Suprapubic skin (tissue), 4 donors: ENCODE data around the gene DNAJB1. TPM values are rescaled to one million over a fixed set of nuclear protein-coding genes. Genes with fewer than 3 reads are reported as not detected.
A peak's percentile ranks its signal among the peaks of the same experiment; 100 is the strongest.
"Not testable (repeated sequence)": the region's sequence is repeated elsewhere in the genome, so short reads cannot be mapped to it uniquely, and the experiment has no call there.

ENCODE experiments used
- DNase-seq, 2 donors: peaks; one replicate each; pipeline ENCODE4 v3.0.0-alpha.2; 2019; ENCODE audit warnings: low spot score in 2 of 2
- H3K27ac ChIP-seq: fragments of 200-600 bp; sonication (generic); one replicate; pipeline ENCODE4 v1.5.1; 2019
- H3K27me3 ChIP-seq: fragments of 200-600 bp; sonication (generic); one replicate; pipeline ENCODE4 v1.5.1; 2019
- H3K36me3 ChIP-seq: fragments of 200-600 bp; sonication (generic); one replicate; pipeline ENCODE4 v1.5.1; 2019
- H3K4me1 ChIP-seq: fragments of 200-600 bp; sonication (generic); one replicate; pipeline ENCODE4 v1.5.1; 2019
- H3K4me3 ChIP-seq: fragments of 200-600 bp; sonication (generic); one replicate; pipeline ENCODE4 v1.5.1; 2019; ENCODE audit warnings: mild to moderate bottlenecking
- H3K9me3 ChIP-seq: fragments of 200-600 bp; sonication (generic); one replicate; pipeline ENCODE4 v1.5.1; 2019
- CTCF ChIP-seq, 2 donors: fragments of 200-600 bp in 1 of 2; fragments of 450-650 bp in 1 of 2; sonication (generic) in 1 of 2; IDR thresholded peaks; one replicate each; pipeline ENCODE4 v1.5.1; 2016 to 2019; ENCODE audit warnings: antibody characterized with exemption in 2 of 2, mild to moderate bottlenecking in 1 of 2, moderate library complexity in 1 of 2
- EP300 ChIP-seq: sonication (generic); formaldehyde crosslinking; IDR thresholded peaks from one replicate; pipeline ENCODE4 v1.6.1; 2017; ENCODE audit warnings: antibody characterized with exemption
- POLR2A ChIP-seq, 2 donors: fragments of 450-650 bp; IDR thresholded peaks; one replicate each; pipeline ENCODE4 v1.6.1; 2017; ENCODE audit warnings: antibody characterized with exemption in 2 of 2, mild to moderate bottlenecking in 2 of 2, moderate library complexity in 2 of 2
- POLR2AphosphoS5 ChIP-seq, 3 donors: sonication (generic); formaldehyde crosslinking; IDR thresholded peaks; one replicate each; pipeline ENCODE4 v1.6.1; 2017; ENCODE audit warnings: antibody characterized with exemption in 3 of 3
- whole genome bisulfite sequencing: methylation state at CpG from one replicate; pipeline ENCODE4 v1.1.5; 2018; 5-methylcytosine and 5-hydroxymethylcytosine counted together
- total RNA-seq, 4 donors: library from RNA; depleted of rRNA; stranded (reverse); fragments of >200 nt; gene quantifications; one replicate each; pipeline ENCODE4 v1.1.0, GENCODE V29; 2016

DNAJB1 gene
- total RNA-seq, 4 donors from 2014 or later = 54.5 to 197 (median 145) TPM

GRCh38 chr19:14554382-14554812, 36.2 kb upstream of the DNAJB1 start:
- 42% methylated on average over 5 of the region's 6 CpGs for WGBS
- Histone ChIP-seq H3K4me3 (peak overlapping the region; percentile 11), H3K36me3 (peaks cover 5% of the 10 kb centered on the region), H3K27ac (peak overlapping the region; percentile 86), H3K9me3 (no peaks in the 10 kb centered on the region), H3K27me3 (no peaks in the 10 kb centered on the region), H3K4me1 (peaks cover 94% of the 10 kb centered on the region)
- TF ChIP-seq POLR2AphosphoS5 (IDR thresholded peaks at IDR 0.05) (peak in 1 of 3 donors; percentile 7), EP300 (no peak)
- no peak for DNase-seq

- peak overlapping the region; percentile 86 for H3K27ac ChIP-seq
- no peak for DNase-seq
These were observed 35.7 kb upstream of the DNAJB1 start for GRCh38 chr19:14553939-14554243.

GRCh38 chr19:14553042-14553938, 35.1 kb upstream of the DNAJB1 start:
- TF ChIP-seq CTCF (IDR thresholded peaks at IDR 0.05) = no peak
- Histone ChIP-seq H3K4me1 (peaks cover 85% of the 10 kb centered on the region), H3K9me3 (no peaks in the 10 kb centered on the region), H3K36me3 (peaks cover 11% of the 10 kb centered on the region), H3K27ac (peak overlapping the region; percentile 86), H3K27me3 (no peaks in the 10 kb centered on the region), H3K4me3 (peak overlapping the region; percentile 11)
- 78% methylated on average over 26 of the region's 35 CpGs for WGBS
- DNase-seq = no peak

More at GRCh38 chr19:14553939-14554243, 35.7 kb upstream of the DNAJB1 start:
- TF ChIP-seq CTCF (IDR thresholded peaks at IDR 0.05) (no peak), EP300 (no peak), POLR2A (IDR thresholded peaks at IDR 0.05) (no peak), POLR2AphosphoS5 (IDR thresholded peaks at IDR 0.05) (no peak)
- Histone ChIP-seq H3K4me1 (peaks cover 91% of the 10 kb centered on the region), H3K27me3 (no peaks in the 10 kb centered on the region), H3K4me3 (peak overlapping the region; percentile 11), H3K9me3 (no peaks in the 10 kb centered on the region), H3K36me3 (peaks cover 7% of the 10 kb centered on the region)
- no CpG with 5 or more reads among the region's 9 CpGs for WGBS

- not testable (repeated sequence) for H3K27me3 ChIP-seq, H3K4me3 ChIP-seq, H3K9me3 ChIP-seq, DNase-seq
- H3K27ac ChIP-seq = peak overlapping the region; percentile 86
- H3K36me3 ChIP-seq = peaks cover 13% of the 10 kb centered on the region
- WGBS = 75% methylated on average over 8 of the region's 8 CpGs
- H3K4me1 ChIP-seq = peaks cover 86% of the 10 kb centered on the region
These were observed 33.8 kb upstream of the DNAJB1 start for GRCh38 chr19:14552006-14552360.

GRCh38 chr19:14551134-14552005, 33.2 kb upstream of the DNAJB1 start:
- Histone ChIP-seq H3K36me3 (peaks cover 13% of the 10 kb centered on the region), H3K4me1 (peaks cover 84% of the 10 kb centered on the region), H3K27ac (peak overlapping the region; percentile 86)
- DNase-seq = peak in 1 of 2 donors; percentile 69
- TF ChIP-seq CTCF (IDR thresholded peaks at IDR 0.05) = peak in 1 of 2 donors; percentile 42
- WGBS = 39% methylated on average over 12 of the region's 12 CpGs
- not testable (repeated sequence) for H3K4me3 ChIP-seq, H3K9me3 ChIP-seq, H3K27me3 ChIP-seq

- Histone ChIP-seq H3K9me3 (no peaks in the 10 kb centered on the region), H3K4me1 (peaks cover 84% of the 10 kb centered on the region), H3K27ac (peak overlapping the region; percentile 86), H3K36me3 (peaks cover 13% of the 10 kb centered on the region), H3K4me3 (no peak overlapping the region), H3K27me3 (no peaks in the 10 kb centered on the region)
- peak in 1 of 2 donors; percentile 81 for DNase-seq
- WGBS = 33% methylated on average over 14 of the region's 15 CpGs
- no peak for TF ChIP-seq POLR2AphosphoS5 (IDR thresholded peaks at IDR 0.05)
- TF ChIP-seq POLR2A (IDR thresholded peaks at IDR 0.05) = no peak
- no peak for TF ChIP-seq EP300
- TF ChIP-seq CTCF (IDR thresholded peaks at IDR 0.05) = no peak
These were observed 32.1 kb upstream of the DNAJB1 start for GRCh38 chr19:14550201-14550754.
